GM21723 (cell line): Measurements from ENCODE around the gene SPO11.

Experiments
- ATAC-seq: cut with Tn5 transposase; IDR thresholded peaks from one replicate; pipeline ENCODE4 v1.9.1; 2021; ENCODE audit warnings: mild to moderate bottlenecking, moderate library complexity; ENCODE audit not compliant: unreplicated experiment

Gene SPO11, protein sequence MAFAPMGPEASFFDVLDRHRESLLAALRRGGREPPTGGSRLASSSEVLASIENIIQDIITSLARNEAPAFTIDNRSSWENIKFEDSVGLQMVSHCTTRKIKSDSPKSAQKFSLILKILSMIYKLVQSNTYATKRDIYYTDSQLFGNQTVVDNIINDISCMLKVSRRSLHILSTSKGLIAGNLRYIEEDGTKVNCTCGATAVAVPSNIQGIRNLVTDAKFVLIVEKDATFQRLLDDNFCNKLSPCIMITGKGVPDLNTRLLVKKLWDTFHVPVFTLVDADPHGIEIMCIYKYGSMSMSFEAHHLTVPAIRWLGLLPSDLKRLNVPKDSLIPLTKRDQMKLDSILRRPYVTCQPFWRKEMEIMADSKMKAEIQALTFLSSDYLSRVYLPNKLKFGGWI

DNA sequence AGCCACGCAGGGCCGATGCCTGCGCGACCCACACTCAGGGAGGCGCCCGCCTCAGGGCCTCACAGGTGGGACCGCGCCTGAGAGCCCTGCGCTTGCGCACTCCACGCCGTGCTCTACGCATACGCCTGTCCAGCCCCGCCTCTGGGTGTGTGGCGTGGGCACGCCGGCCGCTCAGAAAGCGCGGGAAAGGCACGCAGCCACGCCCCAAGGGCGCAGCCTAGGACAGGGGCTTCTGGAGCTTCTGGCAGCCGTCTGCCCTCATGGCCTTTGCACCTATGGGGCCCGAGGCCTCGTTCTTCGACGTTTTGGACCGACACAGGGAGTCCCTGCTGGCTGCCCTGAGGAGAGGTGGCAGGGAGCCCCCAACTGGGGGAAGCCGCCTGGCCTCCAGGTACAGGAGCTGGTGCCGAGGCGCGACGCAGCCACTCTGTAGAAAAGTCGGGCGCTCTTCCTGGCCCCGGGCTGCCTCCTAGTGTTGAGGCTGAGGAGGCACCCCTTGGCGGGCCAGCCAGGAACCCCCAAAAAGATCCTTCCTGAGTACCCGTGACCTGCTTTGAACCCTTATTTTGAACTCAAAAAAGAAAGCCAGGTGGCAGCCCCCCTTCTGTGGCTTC, at the start of gene SPO11:
Gene SPO11, plus strand, starts transcription at position 196 of the 614 bp plus-strand sequence. Its CDS starts 65 bp downstream, at position 261.
- no peak for ATAC-seq

- ATAC-seq = no peak
These were observed 49.4 kb upstream of the SPO11 start for GRCh38 chr20:57280221-57280620.

- ATAC-seq = no peak
These were observed 47.7 kb upstream of the SPO11 start for GRCh38 chr20:57281900-57282299.

GRCh38 chr20:57282670-57283361, 46.8 kb upstream of the SPO11 start:
- no peak for ATAC-seq

DNA sequence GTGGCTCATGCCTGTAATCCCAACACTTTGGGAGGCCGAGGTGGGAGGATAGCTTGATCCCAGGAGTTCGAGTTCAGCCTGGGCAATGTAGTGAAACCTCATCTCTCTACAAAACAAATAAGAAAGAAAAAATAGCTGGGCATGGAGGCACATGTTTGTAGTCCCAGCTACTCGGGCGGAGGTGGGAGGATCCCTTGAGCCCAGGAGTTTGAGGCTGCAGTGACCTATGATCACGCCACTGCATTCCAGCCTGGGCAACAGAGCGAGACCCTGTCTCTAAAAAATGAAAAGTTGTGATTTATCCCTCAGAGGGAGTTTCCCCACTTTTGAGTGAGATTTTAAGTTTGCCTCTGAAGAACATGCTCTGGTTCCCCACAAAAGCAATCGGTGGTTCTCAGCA, 45.7 kb upstream of the SPO11 start:
- ATAC-seq = no peak

DNA sequence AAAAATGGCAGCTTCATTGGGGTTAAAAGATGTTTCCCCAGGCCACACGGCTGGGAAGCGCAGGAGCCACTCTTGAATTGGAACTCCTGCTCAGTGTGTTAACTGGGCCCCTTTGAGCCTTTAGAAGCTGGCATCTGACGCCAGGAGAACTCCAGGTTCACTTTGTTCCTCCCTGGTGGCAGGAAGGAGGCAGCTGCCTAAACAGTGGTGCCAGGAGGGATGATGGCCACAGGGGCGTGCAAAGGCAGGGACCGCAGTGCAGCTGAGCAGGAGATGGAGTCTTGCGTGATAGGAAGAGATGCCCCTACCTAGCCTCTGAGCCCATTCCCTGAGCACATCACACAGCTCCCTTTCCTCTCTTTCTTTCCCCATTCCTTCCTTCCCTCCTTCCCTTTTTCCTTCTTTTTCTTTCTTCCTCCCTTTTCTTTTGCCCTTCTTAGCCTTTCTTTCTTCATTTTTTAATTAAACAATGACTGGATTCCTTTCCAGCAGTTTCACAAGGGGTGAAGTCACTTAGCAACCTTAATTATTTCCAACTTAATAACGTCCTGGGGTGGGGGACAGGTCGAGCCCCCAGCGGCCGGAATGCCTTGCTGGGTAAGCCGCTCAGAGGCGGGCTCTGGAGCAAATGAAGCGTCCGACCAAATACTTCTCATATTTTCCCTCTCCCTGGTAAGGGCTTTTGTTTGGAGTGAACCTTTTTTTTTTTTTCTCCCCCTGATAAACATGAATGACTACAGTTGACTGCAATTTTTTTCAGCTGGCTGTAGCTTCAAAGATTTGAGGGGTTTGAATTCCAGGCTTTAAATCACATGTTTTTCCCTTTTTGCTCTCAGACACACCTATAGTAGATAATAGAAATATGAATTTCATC, 42.4 kb upstream of the SPO11 start:
- no peak for ATAC-seq

GRCh38 chr20:57287901-57288300, 41.7 kb upstream of the SPO11 start:
- ATAC-seq = no peak

DNA sequence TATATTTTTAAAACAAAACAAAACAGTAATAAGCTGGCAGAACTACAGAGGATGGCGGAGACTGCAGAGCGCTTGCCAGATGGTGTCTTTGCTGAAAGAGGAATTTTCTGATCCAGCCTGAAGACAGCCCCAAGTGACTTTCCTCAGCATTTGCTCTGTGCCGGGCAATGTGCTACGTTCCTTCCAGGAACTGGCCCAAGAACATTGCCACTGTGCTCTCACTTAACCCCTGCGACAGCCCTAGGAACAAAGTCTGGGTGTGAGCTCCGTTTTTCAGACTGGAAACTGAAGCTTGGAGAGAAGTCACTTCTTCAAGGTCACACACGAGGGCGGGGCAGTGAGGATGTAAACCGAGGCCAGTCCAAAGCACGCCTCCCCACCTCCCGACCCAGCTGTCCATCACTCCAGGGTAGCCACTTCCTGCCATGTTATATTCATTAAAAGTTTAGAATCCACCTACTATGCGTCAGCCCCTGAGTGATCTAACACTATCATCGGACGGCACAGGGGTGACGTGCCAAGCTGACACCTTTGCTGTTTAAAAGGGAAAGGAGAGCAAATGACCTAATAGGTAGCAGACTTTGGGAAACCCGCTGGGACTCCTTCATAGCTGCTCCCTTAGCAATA, 40.8 kb upstream of the SPO11 start:
- ATAC-seq = no peak

DNA sequence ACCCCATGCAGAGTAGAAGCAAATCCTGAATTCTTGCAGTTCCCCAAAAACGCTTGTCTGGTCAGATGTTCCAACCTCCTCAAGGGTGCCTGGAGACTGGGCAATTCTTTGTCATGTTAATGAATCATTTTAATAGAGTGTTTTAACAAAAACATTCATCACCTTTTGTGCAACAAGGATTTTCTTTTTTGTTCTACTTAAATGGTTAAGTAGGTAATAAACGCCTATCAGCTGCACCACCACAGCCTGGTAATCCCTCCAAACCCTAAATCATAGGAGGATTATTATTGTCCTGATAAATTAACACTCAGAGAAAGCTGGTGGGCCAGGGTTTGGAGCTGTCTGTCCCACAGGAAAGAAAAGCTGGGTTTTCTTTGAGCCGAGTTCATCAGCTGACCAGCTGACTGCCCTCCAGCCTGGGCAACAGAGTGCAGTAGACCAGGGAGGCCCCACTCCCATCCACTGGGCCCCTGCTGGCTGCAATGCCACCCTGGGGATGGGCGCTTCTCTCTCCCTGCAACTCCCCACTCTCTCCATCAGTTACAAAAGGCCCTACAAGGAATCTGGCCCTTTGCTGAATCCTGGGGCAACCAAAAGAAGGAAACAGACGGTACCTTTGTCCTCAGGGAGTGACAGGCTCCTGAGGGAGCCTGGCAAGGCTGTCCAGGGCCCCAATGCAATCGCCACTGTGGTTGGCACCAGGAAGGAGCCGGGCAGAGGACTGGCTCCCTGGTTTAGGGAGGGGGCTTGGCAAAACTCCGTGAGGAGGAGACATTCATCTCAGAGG, 40.0 kb upstream of the SPO11 start:
- ATAC-seq = no peak

DNA sequence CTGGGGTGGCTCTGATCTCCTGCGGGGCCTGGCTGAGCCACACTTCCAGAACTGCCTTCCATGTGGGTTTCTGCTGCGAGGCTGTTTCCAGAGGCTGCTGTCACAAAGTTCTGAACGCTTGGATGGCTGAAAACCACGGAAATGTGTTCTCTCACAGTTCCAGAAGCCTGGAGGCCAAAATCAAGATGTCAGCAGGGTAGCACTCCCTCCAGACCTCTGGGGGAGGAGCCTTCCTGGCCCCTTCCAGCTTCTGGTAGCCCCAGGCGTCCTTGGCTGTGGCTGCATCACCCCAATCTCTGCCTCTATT, 39.5 kb upstream of the SPO11 start:
- no peak for ATAC-seq

DNA sequence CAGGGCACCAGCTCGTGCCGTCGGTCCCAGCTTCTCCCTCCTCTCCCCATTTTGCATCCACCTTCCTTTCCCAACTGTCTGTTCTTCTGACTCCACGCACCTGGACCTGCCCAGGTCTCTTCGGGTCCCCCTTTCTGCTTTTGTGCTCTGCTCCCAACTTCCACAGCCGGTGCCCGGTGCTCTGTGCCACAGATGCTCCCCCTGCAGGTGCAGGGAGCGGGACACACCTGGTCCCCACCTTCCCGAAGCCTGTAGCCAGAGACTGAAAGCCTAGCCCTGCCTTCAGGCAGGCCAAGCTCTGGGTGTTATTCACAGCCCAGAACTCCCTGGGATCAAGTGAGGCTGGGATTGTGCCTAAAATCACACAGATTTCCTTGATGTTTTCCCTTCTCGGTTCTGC, 38.6 kb upstream of the SPO11 start:
- ATAC-seq = no peak

DNA sequence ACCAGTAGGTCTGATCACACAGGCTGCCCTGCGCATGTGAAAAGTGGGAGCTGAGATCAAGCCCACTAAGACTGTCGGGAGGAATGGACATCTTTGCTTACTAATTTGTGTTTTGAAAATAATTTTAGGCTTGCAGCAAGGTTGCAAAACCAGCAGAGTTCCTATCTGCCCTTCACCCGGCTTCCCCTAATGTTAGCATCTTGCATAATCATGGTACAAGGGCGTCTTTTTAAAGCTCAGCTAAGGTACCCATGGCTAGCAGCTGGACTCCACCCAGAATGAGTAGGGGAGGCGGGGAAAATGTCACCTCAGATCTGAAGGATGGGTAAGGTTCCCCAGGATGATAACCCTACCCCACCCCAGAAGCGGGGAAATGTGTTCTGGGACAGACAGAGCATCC, 37.9 kb upstream of the SPO11 start:
- no peak for ATAC-seq

GRCh38 chr20:57292611-57293010, 37.0 kb upstream of the SPO11 start:
- ATAC-seq = no peak

DNA sequence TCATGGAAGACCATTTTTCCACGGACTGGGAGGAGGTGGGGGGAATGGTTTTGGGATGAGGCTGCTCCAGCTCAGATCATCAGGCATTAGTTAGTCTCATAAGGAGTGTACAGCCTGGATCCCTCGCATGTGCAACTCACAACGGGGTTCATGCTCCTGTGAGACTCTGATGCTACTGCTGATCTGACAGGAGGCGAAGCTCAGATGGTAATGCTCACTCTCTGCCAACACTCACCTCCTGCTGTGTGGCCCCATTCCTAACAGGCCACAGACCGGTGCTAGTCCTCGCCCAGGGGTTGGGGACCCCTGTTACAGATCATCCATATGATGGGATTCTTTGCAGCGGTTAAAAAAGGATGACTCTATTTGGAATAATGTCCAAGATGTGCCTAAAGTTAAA, 35.6 kb upstream of the SPO11 start:
- ATAC-seq = no peak

- ATAC-seq = no peak
These were observed 35.1 kb upstream of the SPO11 start for GRCh38 chr20:57294550-57294949.

DNA sequence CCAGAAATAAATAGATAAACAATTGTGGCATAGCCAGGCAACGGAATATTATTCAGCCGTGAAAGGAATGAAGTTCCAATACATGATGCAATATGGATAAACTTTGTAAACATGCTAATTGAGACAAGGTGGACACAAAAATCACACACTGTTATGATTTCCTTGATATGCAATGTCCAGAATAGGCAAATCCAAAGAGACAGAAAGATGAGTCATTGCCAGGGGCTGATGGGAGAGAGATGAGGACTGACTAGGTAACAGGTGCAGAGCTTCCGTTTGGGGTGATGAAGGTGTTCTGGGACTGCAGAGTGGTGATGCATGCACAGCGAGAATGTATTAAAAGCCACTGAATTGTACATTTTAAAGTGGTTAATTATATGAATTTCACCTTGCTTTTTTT, 31.1 kb upstream of the SPO11 start:
- no peak for ATAC-seq

- no peak for ATAC-seq
These were observed 28.6 kb upstream of the SPO11 start for GRCh38 chr20:57301026-57301425.

- no peak for ATAC-seq
These were observed 22.9 kb upstream of the SPO11 start for GRCh38 chr20:57306747-57307146.

- ATAC-seq = no peak
These were observed 20.9 kb upstream of the SPO11 start for GRCh38 chr20:57308451-57309271.
